Lower lobe of right lung (tissue), 2 donors: ENCODE results near the gene PMS2. TPM values are rescaled to one million over a fixed set of nuclear protein-coding genes. Genes with fewer than 3 reads are reported as not detected.
A peak's percentile ranks its signal among the peaks of the same experiment; 100 is the strongest.
"Not testable (repeated sequence)": the region's sequence is repeated elsewhere in the genome, so short reads cannot be mapped to it uniquely, and the experiment has no call there.

Experiments used
- ATAC-seq, 2 donors: fragments of 200-7000 bp; cut with Tn5 transposase; one replicate each; pipeline ENCODE4 v1.9.1; 2020 to 2022; ENCODE audit warnings: mild to moderate bottlenecking in 2 of 2, moderate library complexity in 2 of 2
- DNase-seq: peaks from one replicate; pipeline ENCODE4 v3.0.0-alpha.2; 2020
- H3K27ac ChIP-seq: fragments of 200-600 bp; one replicate; pipeline ENCODE4 v1.8.0; 2022
- H3K27me3 ChIP-seq: fragments of 200-600 bp; one replicate; pipeline ENCODE4 v1.8.0; 2022; ENCODE audit warnings: low read depth
- H3K36me3 ChIP-seq: fragments of 200-600 bp; one replicate; pipeline ENCODE4 v1.8.0; 2022; ENCODE audit warnings: mild to moderate bottlenecking
- H3K4me1 ChIP-seq: fragments of 200-600 bp; one replicate; pipeline ENCODE4 v1.8.0; 2022
- H3K4me3 ChIP-seq: fragments of 200-600 bp; one replicate; pipeline ENCODE4 v1.8.0; 2022; ENCODE audit warnings: mild to moderate bottlenecking
- H3K9me3 ChIP-seq: fragments of 200-600 bp; one replicate; pipeline ENCODE4 v1.8.0; 2022
- intact Hi-C: fragments of 100-400 bp; cut with DNase I; formaldehyde crosslinking; loops from one replicate; pipeline ENCODE4 v1.11.0; 2022
- total RNA-seq: library from RNA; stranded (reverse); fragmentation: NEBNext Ultra II Directional; extraction: Animal tissue kit (Norgen Biotek cat#: 25700); gene quantifications from one replicate; pipeline ENCODE4 v1.2.1, GENCODE V29; 2021
- donor health status: DM: no; HTN: yes; CAD: no; lungs with severe emphysema.

The PMS2 gene
- total RNA-seq, 1 donor from 2014 or later = 10.1 TPM

DNA sequence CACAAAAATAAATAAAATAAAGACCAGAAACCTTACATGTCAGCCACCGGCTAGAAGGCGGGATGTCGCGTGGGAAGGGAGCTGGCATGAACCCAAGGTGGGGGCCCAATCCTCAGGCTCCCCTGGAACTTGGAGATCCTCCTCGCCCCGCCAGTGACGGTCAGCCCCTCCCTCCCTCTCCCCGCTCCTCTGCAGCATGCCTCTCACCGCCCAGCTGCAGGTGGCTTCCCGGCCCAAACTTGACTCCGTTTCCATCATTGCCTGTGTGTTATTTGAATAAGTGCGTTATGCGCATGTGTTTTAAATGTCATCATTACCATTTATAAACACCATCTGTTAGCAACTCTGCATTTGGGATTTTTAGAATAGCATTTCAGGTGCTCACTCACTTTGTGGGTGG lies 45.6 kb downstream of the PMS2 start:
- intact Hi-C loops, H3K4me3 ChIP-seq, ATAC-seq, DNase-seq, H3K4me1 ChIP-seq, H3K9me3 ChIP-seq, H3K36me3 ChIP-seq, H3K27ac ChIP-seq, H3K27me3 ChIP-seq: not testable (repeated sequence)

- H3K36me3 ChIP-seq, H3K27ac ChIP-seq, H3K4me1 ChIP-seq, intact Hi-C loops, H3K9me3 ChIP-seq, H3K4me3 ChIP-seq, ATAC-seq, DNase-seq, H3K27me3 ChIP-seq: not testable (repeated sequence)
Observed at GRCh38 chr7:5934945-5935450, 73.9 kb downstream of the PMS2 start.

DNA sequence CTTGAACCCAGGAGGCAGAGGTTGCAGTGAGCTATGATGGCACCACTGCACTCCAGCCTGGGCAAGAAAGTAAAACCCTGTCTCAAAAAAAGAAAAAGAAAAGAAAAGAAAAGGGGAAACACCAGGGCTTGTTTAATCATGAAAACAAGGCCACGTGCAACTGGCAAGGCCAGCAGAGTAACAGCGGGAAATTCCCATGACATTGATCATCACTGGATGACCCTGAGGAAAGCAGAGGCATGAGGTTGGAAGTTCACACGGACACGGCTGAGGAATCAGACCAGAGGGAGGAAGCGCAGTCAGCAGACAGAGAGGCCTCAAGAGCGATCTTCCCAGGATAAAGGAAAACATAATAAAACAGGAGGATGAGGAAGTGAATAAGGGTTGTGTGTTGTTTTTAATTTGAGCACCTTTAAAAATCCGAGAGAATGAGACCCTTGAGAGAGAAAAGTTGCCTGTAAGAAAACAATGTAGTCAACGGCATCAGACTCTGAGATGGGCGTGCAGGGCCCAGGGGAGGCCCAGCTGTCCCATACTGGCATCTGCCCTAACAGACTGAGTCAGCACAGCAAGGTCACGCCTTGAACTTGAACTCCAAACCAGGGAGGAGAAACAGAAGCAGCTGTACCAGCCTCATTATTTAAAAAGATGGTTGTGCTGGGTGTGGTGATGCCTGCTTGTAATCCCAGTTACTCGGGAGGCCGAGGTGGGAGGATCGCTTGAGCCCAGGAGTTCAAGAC lies 76.8 kb downstream of the PMS2 start:
- H3K36me3 ChIP-seq, DNase-seq, H3K4me3 ChIP-seq, H3K27me3 ChIP-seq, intact Hi-C loops, ATAC-seq, H3K9me3 ChIP-seq, H3K27ac ChIP-seq, H3K4me1 ChIP-seq: not testable (repeated sequence)

DNA sequence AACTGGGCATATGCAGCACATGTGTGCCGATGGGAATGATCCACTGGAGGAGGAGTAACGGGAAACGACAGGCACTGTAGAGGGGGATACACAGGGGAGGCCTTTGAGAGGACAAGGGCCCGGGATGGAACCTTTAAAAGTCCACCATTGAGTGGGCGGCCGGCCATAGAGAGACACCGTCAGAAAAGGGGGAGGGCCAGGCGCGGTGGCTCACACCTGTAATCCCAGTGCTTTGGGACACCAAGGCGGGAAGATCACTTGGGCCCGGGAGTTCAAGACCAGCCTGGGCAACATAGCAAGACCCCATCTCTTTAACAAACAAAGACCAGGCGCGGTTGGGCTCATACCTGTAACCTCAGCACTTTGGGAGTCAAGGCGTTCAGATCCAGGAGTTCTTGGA lies 77.6 kb downstream of the PMS2 start:
- H3K36me3 ChIP-seq, DNase-seq, ATAC-seq, H3K4me1 ChIP-seq, H3K27ac ChIP-seq, intact Hi-C loops, H3K9me3 ChIP-seq, H3K4me3 ChIP-seq, H3K27me3 ChIP-seq: not testable (repeated sequence)

- intact Hi-C loops, H3K4me3 ChIP-seq, ATAC-seq, H3K27me3 ChIP-seq, H3K4me1 ChIP-seq, H3K9me3 ChIP-seq, DNase-seq, H3K36me3 ChIP-seq, H3K27ac ChIP-seq: not testable (repeated sequence)
Observed at GRCh38 chr7:5930290-5930689, 78.6 kb downstream of the PMS2 start.

DNA sequence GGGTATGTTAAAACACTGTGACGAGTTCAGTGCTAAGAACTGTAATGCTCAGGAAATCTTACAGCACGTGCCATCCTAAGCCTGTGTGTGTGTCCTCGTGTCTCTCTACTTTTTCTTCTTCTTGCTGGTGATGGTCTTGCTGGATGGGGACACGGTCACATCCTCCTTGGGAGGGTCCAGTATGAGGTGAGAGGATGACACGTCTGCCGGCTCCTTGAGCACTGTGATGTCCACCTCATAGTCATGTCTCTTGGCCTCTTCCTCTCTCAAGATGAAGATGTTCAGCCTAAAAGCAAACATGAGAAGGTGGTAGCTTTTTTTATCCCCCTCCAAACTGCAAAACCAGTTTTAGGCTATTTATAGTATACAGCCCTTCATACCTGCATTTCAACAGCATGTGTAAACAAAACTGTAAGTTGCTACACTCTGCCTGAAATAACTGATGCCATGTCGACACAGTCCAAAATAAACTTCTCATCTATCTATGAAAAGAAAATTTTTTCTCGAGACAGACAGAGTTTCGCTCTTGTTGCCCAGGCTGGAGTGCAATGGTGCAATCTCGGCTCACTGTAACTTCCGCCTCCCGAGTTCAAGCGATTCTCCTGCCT lies 82.5 kb downstream of the PMS2 start:
- intact Hi-C loops, DNase-seq, H3K27me3 ChIP-seq, H3K4me3 ChIP-seq, H3K9me3 ChIP-seq, H3K36me3 ChIP-seq, H3K4me1 ChIP-seq, H3K27ac ChIP-seq: not testable (repeated sequence)
- ATAC-seq = peak; percentile 86 to 88

DNA sequence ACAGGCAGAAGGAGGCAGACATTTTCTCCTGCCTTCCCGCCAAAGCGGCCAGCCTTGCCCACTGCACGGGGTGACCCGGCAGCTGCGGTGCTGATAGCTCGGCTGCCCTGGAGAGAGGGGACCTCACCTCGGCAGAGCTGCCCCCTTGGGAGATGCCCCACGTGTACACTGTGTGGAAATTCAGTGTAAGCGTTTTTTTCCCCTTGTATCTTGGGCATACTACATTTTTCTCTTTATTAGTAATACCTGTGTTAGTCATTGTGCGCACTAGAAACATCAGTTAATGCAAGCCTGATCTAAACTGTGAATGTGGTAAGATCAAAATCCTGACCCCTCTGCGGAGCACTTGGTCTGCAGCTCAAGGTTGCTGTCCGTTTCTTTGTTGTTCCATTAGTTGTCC lies 84.2 kb downstream of the PMS2 start:
- H3K36me3 ChIP-seq, H3K27me3 ChIP-seq, H3K4me3 ChIP-seq, ATAC-seq, intact Hi-C loops, DNase-seq, H3K4me1 ChIP-seq, H3K27ac ChIP-seq, H3K9me3 ChIP-seq: not testable (repeated sequence)

DNA sequence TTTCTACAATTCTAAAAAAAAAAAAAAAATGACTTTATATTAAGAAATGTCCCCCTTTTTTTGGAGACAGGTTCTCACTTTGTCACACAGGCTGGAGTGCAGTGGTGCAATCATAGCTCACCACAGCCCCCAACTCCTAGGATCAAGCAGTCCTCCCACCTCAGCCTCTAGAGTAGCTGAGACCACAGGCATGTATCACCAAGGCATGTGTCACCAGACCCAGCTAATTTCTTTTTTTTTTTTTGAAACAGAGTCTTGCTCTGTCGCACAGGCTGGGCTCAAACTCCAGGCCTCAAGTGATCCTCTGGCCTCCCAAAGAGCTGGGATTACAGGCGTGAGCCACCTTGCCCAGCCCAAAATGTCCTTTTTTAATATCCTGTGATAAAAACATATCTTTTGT lies 84.7 kb downstream of the PMS2 start:
- H3K36me3 ChIP-seq, H3K4me1 ChIP-seq, H3K27me3 ChIP-seq, H3K9me3 ChIP-seq, DNase-seq, H3K4me3 ChIP-seq, ATAC-seq, intact Hi-C loops, H3K27ac ChIP-seq: not testable (repeated sequence)

Other genes starting within 250 kb of the PMS2 start
- 30.7 TPM for gene RNF216, start 227.4 kb downstream of the PMS2 start, total RNA-seq
- not detected for gene OCM, start 128.3 kb downstream of the PMS2 start, total RNA-seq
- 56.8 TPM for gene CCZ1, start 110.3 kb downstream of the PMS2 start, total RNA-seq
- gene RSPH10B, start 38.4 kb downstream of the PMS2 start, total RNA-seq = 2.7 TPM
- gene AIMP2, start 223 bp upstream of the PMS2 start, total RNA-seq = 17.4 TPM
- gene ANKRD61, start 22.3 kb upstream of the PMS2 start, total RNA-seq = not detected
- 72.0 TPM for gene EIF2AK1, start 50.1 kb upstream of the PMS2 start, total RNA-seq
- 10.6 TPM for gene USP42, start 95.9 kb upstream of the PMS2 start, total RNA-seq